HG02759 (cell line): ENCODE data around the gene OR10A5.
"Not testable (repeated sequence)": the region's sequence is repeated elsewhere in the genome, so short reads cannot be mapped to it uniquely, and the experiment has no call there.

Experiments used
- ATAC-seq: cut with Tn5 transposase; IDR thresholded peaks from one replicate; pipeline ENCODE4 v1.9.1; 2021; ENCODE audit warnings: mild to moderate bottlenecking, moderate library complexity; ENCODE audit not compliant: unreplicated experiment

The OR10A5 gene

GRCh38 chr11:6845383-6845782 is at the start of gene OR10A5:
Gene OR10A5 (plus strand): TSS chr11:6845683. CDS start chr11:6845683, 0 bp downstream.
- ATAC-seq = no peak

DNA sequence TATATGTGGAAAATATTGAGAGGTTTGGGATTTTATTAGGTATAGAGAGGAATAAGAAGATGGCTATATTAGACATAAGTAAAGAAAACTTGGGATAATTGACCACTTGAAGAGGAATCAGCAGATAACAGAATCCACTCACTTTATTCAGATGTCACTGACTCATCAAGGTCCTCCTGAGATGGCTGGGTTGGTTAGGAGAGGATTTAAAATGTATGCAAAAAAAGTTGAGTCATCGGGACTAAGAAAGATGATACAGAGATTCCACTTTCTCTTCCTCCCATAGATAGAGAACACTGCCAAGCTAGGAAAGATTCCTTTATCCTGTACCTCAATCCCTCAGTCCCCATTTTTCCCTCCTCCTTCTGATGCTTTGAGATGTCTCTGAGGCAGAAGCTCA is 46.1 kb upstream of the OR10A5 start, which contains the start of gene OR6A2:
Gene OR6A2, minus strand, starts transcription at position 288 of the 400 bp plus-strand sequence. CDS start 3,981 bp downstream, outside the sequence.
- ATAC-seq = no peak

DNA sequence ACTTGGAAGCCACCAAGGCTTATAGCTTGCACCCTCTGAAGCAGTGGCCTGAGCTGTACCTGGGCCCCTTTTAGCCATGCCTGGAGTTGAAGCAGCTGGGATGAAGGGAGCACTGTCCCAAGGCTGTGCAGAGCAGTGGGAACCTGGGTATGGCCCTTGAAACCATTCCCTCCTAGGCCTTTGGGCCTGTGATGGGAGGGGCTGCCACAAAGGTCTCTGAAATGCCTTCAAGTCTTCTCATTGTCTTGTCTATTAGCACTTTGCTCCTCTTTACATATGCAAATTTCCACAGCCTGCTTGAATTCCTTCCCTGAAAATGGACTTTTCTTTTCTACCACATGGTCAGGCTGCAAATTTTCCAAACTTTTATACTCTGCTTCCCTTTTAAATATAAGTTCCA is 44.4 kb upstream of the OR10A5 start:
- not testable (repeated sequence) for ATAC-seq

GRCh38 chr11:6812390-6813005 is 33.0 kb upstream of the OR10A5 start:
- ATAC-seq = peak; percentile 92

DNA sequence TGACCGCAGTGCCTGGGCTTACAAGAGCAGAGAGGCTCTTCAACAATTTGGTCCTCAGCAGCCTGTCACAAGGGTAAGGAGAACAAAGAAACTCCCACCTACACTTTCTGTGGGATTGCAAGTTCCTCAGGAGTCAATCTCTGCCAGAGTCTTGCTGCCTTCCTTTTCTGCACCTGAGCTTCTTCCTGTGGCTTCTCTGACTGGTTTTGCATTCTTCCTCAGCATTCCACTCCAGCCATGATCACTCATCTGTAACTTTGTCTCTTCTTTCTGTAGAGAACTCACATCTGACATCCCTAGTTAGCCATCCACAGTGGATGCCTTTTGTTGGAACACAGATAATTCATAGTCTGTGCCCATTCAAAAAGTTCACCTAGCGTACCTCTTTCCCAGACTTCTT is 31.8 kb upstream of the OR10A5 start:
- no peak for ATAC-seq

DNA sequence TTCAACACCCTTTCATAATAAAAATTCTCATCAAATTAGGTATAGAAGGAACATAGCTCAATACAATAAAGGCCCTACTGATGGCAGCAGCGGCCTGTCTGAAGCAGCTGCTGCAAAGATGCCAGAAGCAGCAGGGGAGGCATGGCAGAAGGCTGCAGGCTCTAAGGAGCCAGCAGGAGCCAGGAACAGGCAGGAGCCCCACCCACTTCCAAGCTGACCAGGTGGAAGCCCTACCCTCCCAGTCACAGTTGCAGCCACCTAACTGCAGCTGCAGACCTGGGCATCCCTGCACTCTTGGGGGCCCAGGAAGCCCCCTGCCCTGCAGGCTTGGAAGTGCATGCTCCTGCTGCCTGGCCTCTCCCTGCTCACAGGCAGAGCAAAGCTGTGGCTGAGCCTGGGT is 27.8 kb upstream of the OR10A5 start:
- no peak for ATAC-seq

GRCh38 chr11:6818967-6819366 is 26.5 kb upstream of the OR10A5 start:
- ATAC-seq = no peak

DNA sequence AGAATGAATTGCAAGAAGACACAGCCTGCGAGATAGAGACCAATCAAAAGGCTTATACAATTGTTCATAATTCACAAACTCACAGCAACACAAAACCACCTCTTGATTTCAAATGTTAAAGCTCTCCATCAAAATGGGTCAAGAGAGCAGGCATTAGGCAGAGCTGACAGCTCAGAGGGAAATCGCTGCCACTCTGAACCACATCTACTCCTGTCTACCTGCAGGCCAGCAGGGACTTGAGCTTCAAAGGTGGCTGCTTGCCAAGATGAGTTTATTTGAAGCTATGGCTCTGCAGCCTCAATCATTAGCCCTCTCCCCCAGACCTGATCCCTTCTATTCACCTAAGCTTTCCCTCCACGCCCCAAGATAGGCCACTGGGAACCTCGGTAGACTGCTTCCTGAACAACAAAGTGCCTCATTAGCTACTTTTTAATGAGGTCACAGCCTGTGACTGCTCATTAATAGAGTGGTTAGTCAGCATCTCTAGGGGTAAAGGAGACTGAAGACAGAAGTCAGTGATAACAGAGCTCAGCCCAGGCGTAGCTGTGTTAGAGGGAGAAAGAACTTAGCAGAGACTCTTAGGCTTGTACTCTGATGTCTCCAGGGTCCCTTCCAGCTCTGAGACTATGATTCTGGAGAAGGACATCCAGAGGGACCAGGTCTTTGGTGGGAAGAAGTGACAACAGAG is 21.2 kb upstream of the OR10A5 start:
- no peak for ATAC-seq

GRCh38 chr11:6825231-6825744 is 20.2 kb upstream of the OR10A5 start:
- no peak for ATAC-seq

DNA sequence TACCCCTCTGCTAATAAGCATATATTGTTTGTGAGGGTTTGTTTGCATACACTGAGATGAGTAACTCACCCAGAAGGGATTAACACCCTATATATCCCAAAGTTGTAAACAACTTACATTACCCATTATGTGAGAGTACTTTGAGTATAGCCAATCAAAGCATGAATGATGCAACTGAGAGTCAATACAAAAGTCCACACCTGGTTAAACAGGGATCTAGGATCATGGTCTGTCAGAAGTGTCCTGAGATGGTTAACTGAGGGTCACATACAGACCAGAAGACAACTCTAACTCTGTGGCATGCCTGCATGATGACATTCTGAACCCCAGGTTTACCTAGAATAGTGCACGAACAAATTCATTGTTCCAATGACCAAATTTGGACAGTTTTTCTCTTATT is 17.4 kb upstream of the OR10A5 start:
- ATAC-seq = no peak

DNA sequence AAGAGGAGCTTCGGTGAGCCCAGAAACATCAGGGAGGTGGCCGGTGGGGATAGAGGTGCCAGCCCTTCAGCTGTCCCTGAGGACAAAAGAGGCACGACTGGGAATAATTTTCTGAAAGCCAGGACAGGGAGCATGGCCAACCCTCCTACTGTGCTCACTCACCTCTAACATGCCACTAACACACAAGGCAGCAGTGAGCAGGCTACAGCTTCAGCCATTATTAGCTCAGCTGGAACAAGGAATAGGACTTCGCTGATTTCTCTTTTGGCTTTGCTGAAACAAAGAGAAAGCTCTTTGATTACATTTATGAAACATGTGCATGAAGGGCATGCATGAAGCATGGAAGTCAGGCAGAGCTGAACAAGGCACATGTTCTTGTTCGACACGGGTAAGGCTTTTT is 12.1 kb upstream of the OR10A5 start:
- no peak for ATAC-seq

DNA sequence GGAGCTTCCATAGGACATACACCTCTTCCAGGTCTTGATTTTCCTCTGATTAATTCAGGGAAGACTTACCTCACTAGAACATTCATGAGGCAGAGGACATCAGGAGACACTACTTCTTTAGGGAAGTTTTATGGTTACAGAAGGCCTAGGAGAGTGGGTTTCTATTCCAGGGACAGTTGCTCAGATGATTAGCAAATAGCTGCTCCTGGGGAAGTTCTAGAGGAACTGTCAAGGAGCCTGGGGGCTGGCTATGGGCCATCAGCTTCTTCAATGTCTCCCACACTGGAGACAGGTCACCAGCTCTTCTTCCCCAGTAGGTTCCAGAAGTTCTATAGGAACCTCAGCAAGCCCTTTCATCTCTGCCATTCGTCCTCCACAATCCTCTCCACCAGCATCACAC is 11.5 kb upstream of the OR10A5 start:
- ATAC-seq = no peak

GRCh38 chr11:6841694-6842093 is 3.8 kb upstream of the OR10A5 start:
- ATAC-seq = no peak

DNA sequence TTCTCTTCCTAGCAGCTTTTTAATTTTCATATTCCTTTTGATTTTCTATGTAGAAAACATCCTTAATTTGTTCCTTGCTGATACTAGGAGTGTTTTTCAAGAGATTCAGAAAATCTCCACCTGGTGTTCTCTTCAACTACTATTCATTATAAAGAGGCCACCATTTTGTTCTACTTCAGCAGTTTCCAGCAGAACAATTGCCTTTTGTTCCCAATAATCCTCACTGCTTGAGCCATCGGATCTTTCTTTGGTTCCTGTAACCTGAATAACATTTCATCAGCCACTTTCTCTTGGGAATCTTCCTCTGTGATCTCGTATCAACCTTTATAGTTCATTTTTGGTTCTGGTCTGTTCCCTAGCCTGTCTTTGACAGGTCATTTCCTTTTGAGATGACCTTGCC is 1.8 kb upstream of the OR10A5 start:
- no peak for ATAC-seq

DNA sequence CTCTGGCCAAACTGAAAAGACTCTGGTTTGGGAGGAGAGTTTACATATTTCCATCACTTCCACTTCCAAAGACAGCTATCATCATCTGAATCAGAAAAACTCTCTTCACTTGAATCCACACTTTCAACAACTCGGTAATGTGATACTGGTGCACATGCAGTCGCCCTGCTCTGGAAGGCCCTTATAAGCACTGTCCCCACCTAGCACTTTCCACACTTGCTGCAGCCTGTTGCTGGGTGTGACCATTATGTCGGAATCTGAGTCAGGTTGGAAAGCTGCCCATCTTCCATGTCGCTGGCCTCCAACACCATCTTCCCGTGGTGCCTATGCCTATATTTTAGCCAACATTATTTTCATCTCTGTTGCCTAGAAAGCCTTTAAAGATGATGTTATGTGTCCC is 1.1 kb upstream of the OR10A5 start:
- no peak for ATAC-seq

DNA sequence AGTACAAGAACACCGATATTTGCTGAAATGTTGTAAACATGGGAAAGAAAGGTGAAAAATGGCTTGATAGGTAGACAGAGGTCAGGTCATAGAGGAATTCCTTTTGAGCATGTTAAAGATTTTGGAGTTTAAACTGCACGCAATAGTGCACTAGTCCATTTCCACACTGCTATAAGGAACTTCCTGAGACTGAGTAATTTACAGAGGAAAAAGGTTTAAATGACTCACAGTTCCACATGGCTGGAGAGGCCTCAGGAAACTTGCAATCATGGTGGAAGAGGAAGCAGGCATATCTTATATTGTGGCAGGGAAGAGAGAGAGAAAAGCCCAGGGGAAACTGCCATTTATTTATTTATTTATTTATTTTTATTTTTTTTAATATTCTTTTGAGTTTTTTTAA is 5.0 kb downstream of the OR10A5 start:
- no peak for ATAC-seq

DNA sequence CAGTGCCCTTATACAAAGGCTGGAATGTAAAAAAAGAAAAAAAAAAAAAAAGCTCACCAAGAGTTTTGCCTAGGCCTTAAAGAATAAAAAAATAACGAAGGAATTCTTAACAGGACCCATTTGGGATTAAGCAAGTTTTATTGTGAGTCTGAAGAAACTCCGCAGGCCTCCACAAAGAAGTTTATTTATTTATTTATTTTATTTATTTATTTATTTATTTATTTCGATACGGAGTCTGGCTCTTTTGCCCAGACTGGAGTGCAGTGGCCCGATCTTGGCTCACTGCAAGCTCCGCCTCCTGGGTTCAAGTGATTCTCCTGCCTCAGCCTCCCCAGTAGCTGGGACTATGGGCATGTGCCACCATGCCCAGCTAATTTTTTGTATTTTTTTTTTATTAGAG is 9.3 kb downstream of the OR10A5 start:
- ATAC-seq = not testable (repeated sequence)

- ATAC-seq = no peak
Observed at GRCh38 chr11:6855971-6856541, 10.6 kb downstream of the OR10A5 start.

DNA sequence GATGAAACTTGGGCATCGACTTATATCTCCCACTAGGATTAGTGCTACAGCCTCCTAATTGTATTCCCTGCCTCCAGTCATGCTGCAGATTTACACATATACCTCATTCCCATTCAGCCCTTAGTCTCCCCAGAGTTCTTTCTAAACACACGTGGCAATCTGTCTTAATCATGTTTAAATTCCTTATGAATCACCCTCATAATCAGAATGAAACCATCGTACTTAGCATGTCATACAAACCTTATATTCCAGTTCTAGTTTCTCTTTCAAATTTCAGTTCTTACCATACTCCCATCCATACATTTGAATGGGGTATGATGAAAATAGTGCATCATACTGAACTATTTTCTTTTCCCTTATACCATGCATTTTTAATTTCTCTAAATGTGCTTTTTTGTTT is 11.4 kb downstream of the OR10A5 start:
- no peak for ATAC-seq

- no peak for ATAC-seq
Observed at GRCh38 chr11:6862961-6863360, 17.5 kb downstream of the OR10A5 start, which contains the start of gene OR10A2. Gene OR10A2 (plus strand): TSS chr11:6863057. CDS start chr11:6869755, 6,698 bp downstream.

GRCh38 chr11:6864438-6864837 is 19.0 kb downstream of the OR10A5 start:
- ATAC-seq = no peak

GRCh38 chr11:6871278-6871677 is 25.8 kb downstream of the OR10A5 start:
- ATAC-seq = no peak
